Esophagus squamous epithelium (tissue), 4 donors: Measurements from ENCODE around the gene CLDN20.

ENCODE experiments used
- POLR2A ChIP-seq, 4 donors: fragments of 450-650 bp; IDR thresholded peaks; one replicate each; pipeline ENCODE4 v1.6.1; 2017; ENCODE audit warnings: antibody characterized with exemption in 4 of 4, mild to moderate bottlenecking in 4 of 4, moderate library complexity in 3 of 4
- TF ChIP-seq, protein P1 (sequence below), 6 experiments: fragments of 450-650 bp in 4 of 6; fragments of 200-600 bp in 2 of 6; sonication (generic) in 2 of 6; IDR thresholded peaks; one replicate each; pipeline ENCODE4 v1.5.1; 2016 to 2019; ENCODE audit warnings: antibody characterized with exemption in 6 of 6, mild to moderate bottlenecking in 4 of 6, moderate library complexity in 4 of 6

DNA sequence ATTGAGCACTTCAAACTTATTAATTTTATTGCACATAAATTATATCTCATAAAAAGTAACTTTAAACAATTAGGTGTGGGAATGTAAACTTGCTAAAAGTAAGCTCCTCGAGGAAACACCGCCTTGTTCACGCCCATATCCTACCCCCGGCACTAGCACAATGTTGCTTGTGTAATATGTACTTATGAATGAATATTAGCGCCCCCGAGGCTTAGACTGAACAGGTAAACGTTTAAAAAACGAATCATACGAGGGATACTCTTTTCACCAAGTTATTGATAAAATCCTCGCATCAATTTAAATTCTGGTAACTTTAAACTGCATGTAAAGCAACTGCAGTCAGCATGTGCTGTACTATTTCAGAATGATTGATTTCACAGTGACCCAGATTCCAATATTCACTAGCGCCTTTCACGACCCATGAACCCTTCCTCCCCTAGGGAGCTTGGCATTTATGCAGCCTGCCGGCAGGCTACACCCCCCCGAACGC, 49.8 kb downstream of the CLDN20 start:
- TF ChIP-seq, protein P1, sequence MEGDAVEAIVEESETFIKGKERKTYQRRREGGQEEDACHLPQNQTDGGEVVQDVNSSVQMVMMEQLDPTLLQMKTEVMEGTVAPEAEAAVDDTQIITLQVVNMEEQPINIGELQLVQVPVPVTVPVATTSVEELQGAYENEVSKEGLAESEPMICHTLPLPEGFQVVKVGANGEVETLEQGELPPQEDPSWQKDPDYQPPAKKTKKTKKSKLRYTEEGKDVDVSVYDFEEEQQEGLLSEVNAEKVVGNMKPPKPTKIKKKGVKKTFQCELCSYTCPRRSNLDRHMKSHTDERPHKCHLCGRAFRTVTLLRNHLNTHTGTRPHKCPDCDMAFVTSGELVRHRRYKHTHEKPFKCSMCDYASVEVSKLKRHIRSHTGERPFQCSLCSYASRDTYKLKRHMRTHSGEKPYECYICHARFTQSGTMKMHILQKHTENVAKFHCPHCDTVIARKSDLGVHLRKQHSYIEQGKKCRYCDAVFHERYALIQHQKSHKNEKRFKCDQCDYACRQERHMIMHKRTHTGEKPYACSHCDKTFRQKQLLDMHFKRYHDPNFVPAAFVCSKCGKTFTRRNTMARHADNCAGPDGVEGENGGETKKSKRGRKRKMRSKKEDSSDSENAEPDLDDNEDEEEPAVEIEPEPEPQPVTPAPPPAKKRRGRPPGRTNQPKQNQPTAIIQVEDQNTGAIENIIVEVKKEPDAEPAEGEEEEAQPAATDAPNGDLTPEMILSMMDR (IDR thresholded peaks at IDR 0.05), result no peak
- TF ChIP-seq POLR2A (IDR thresholded peaks at IDR 0.05), result no peak
